Pancreas (tissue), 10 donors: ENCODE data around the gene ATP1A2. TPM values are rescaled to one million over a fixed set of nuclear protein-coding genes. Genes with fewer than 3 reads are reported as not detected.

Experiments used
- ATAC-seq, 4 donors: fragments of 200-7000 bp; cut with Tn5 transposase; one replicate each; pipeline versions ENCODE4 v1.8.0 to v1.9.1; 2020; ENCODE audit warnings: mild to moderate bottlenecking in 4 of 4, moderate library complexity in 4 of 4
- DNase-seq, 6 donors: peaks; one replicate each; pipeline ENCODE4 v3.0.0-alpha.2; 2020
- FAIRE-seq: peaks from 2 replicates; lab custom pipeline; 2012; peaks lifted over from hg19 to GRCh38; lab: Jason Lieb, UNC
- H3K27ac ChIP-seq, 4 donors: fragments of 200-600 bp; sonication (generic); 1 replicate in 3 of 4; 2 replicates in 1 of 4; pipeline versions ENCODE4 v1.5.0 to v1.8.0; 2020
- H3K27me3 ChIP-seq, 4 donors: fragments of 200-600 bp; one replicate each; pipeline ENCODE4 v1.8.0; 2021
- H3K36me3 ChIP-seq, 3 donors: fragments of 200-600 bp; sonication (generic) in 1 of 3; one replicate each; pipeline versions ENCODE4 v1.5.0 to v1.8.0; 2020 to 2021
- H3K4me1 ChIP-seq, 3 donors: fragments of 200-600 bp; one replicate each; pipeline ENCODE4 v1.8.0; 2021
- H3K4me3 ChIP-seq, 4 donors: fragments of 200-600 bp; sonication (generic) in 2 of 4; one replicate each; pipeline versions ENCODE4 v1.5.0 to v1.8.0; 2020 to 2021
- H3K9me3 ChIP-seq, 4 donors: fragments of 200-600 bp; one replicate each; pipeline ENCODE4 v1.8.0; 2021
- CTCF ChIP-seq, 4 donors: fragments of 200-600 bp; sonication (generic) in 3 of 4; IDR thresholded peaks; one replicate each; pipeline versions ENCODE4 v1.5.0 to v1.8.0; 2021; ENCODE audit warnings: antibody characterized with exemption in 4 of 4
- WGBS, 2 donors: extraction: QIAGEN DNeasy Blood & Tissue Kit; methylation state at CpG; one replicate each; pipeline ENCODE4 v1.1.7; 2013; 5-methylcytosine and 5-hydroxymethylcytosine counted together
- intact Hi-C, 3 donors: fragments of 100-400 bp; cut with DNase I; formaldehyde crosslinking; loops; one replicate each; pipeline versions ENCODE4 v1.11.1 to v1.14.2; 2022
- polyA plus RNA-seq, 2 donors: library from polyadenylated mRNA; stranded (reverse); fragments of 200-250 nt; gene quantifications; one replicate each; pipeline ENCODE4 v1.2.3, GENCODE V29; 2013
- total RNA-seq, 6 donors: library from RNA; stranded (reverse); fragmentation: NEBNext Ultra II Directional in 4 of 6; extraction: Animal tissue kit (Norgen Biotek cat#: 25700) in 4 of 6; gene quantifications; one replicate each; pipeline versions ENCODE4 v1.2.1 to v1.2.4, GENCODE V29; 2021 to 2023
- donor health status: healthy with polysubstance abuse.
- donor health status: DM: no; HTN: no; CAD: no; lungs with moderate emphysema.
- donor health status: DM: no; HTN: no; CAD: no.
- donor health status: control.
- donor health status: control.
- donor health status: Bipolar disorder and iron deficiency.
- donor health status: DM: yes; HTN: yes; CAD: no.
- donor health status: DM: no; HTN: no; CAD: no.
- donor health status: DM: no; HTN: no; CAD: no.
- donor health status: DM: yes; HTN: yes; CAD: no.

ATP1A2 gene
- total and polyA plus RNA-seq, 8 donors: 0.34 to 2.7 (median 0.53) TPM

GRCh38 chr1:160133990-160134770 is 18.6 kb downstream of the ATP1A2 start:
- Histone ChIP-seq H3K4me3 (no peak overlapping the region), H3K4me1 (no peaks in the 10 kb centered on the region), H3K36me3 (no peaks in the 10 kb centered on the region), H3K27ac (no peak overlapping the region), H3K9me3 (no peaks in the 10 kb centered on the region), H3K27me3 (no peaks in the 10 kb centered on the region)
- FAIRE-seq (no peak), ATAC-seq (no peak), DNase-seq (no peak)
- 69 to 75% methylated on average over 9 of the region's 9 CpGs for WGBS, 2 donors
- intact Hi-C loops: no loop called here
- TF ChIP-seq CTCF (IDR thresholded peaks at IDR 0.05): no peak

- WGBS, 2 donors: 72 to 76% methylated on average over 20 of the region's 20 CpGs
- Histone ChIP-seq H3K36me3 (no peaks in the 10 kb centered on the region), H3K4me3 (no peak overlapping the region), H3K4me1 (no peaks in the 10 kb centered on the region), H3K27me3 (no peaks in the 10 kb centered on the region), H3K9me3 (no peaks in the 10 kb centered on the region), H3K27ac (no peak overlapping the region)
- intact Hi-C loops: no loop called here
- DNase-seq: peak in 1 of 6 donors; percentile 30
- FAIRE-seq: no peak
- no peak for TF ChIP-seq CTCF (IDR thresholded peaks at IDR 0.05)
- ATAC-seq: no peak
Observed at GRCh38 chr1:160134791-160135572, 19.4 kb downstream of the ATP1A2 start.

- Histone ChIP-seq H3K36me3 (no peaks in the 10 kb centered on the region), H3K27me3 (no peaks in the 10 kb centered on the region), H3K9me3 (no peaks in the 10 kb centered on the region), H3K4me1 (no peaks in the 10 kb centered on the region), H3K27ac (no peak overlapping the region), H3K4me3 (no peak overlapping the region)
- 75 to 84% methylated on average over 22 of the region's 22 CpGs for WGBS, 2 donors
- intact Hi-C loops: no loop called here
- DNase-seq: no peak
- TF ChIP-seq CTCF (IDR thresholded peaks at IDR 0.05): no peak
- no peak for ATAC-seq
- FAIRE-seq: no peak
Observed at GRCh38 chr1:160136121-160136925, 20.8 kb downstream of the ATP1A2 start.

GRCh38 chr1:160136926-160137200 is 21.3 kb downstream of the ATP1A2 start:
- FAIRE-seq: no peak
- no peak for TF ChIP-seq CTCF (IDR thresholded peaks at IDR 0.05)
- no peak for ATAC-seq

More at GRCh38 chr1:160136926-160137200, 21.3 kb downstream of the ATP1A2 start:
- Histone ChIP-seq H3K4me1 (no peaks in the 10 kb centered on the region), H3K9me3 (no peaks in the 10 kb centered on the region), H3K4me3 (no peak overlapping the region), H3K27me3 (no peaks in the 10 kb centered on the region), H3K27ac (no peak overlapping the region), H3K36me3 (no peaks in the 10 kb centered on the region)
- no peak for DNase-seq
- intact Hi-C loops: no loop called here
- WGBS, 2 donors: 87 to 91% methylated on average over 5 of the region's 5 CpGs
